ENCODE data around the gene ETFB. TPM values are rescaled to one million over a fixed set of nuclear protein-coding genes. Genes with fewer than 3 reads are reported as not detected.

ETFB gene
- total RNA-seq, 1 experiment from 2014 or later: 204 TPM

DNA sequence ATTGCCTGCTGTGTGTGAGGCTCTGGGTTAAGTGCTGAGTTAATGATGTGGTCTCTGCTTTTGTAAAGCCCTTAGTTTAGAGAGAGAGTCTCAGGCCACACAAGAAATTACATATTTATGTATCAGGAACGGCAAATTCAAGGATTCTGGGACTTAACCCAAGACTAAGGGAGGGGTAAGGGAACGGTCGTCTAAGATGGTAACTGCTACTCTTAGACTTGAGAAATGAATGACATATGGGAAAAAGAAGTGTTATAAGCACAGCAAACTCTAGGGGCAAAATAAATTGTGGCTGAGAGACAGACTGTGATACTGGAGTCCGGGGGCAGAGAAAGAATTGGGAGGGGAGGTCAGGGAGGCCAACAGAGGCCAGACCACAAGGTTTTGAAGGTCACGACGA is 34.5 kb downstream of the ETFB start:
- H3K4me3 ChIP-seq: no peak overlapping the region
- no peaks in the 10 kb centered on the region for H3K9me2 ChIP-seq (ENCODE audit: insufficient read depth)
- no peak overlapping the region for H3K27ac ChIP-seq
- no peaks in the 10 kb centered on the region for H3K4me1 ChIP-seq (replicated peaks; ENCODE audit: insufficient read depth)
- no peaks in the 10 kb centered on the region for H4K20me1 ChIP-seq (ENCODE audit: insufficient read depth)
- no peaks in the 10 kb centered on the region for H3K79me2 ChIP-seq (ENCODE audit: low read depth)
- no peak overlapping the region for H2AFZ ChIP-seq
- no peak for TF ChIP-seq EZH2 (IDR thresholded peaks at IDR 0.05; ENCODE audit: low read depth)
- TF ChIP-seq, protein P1, sequence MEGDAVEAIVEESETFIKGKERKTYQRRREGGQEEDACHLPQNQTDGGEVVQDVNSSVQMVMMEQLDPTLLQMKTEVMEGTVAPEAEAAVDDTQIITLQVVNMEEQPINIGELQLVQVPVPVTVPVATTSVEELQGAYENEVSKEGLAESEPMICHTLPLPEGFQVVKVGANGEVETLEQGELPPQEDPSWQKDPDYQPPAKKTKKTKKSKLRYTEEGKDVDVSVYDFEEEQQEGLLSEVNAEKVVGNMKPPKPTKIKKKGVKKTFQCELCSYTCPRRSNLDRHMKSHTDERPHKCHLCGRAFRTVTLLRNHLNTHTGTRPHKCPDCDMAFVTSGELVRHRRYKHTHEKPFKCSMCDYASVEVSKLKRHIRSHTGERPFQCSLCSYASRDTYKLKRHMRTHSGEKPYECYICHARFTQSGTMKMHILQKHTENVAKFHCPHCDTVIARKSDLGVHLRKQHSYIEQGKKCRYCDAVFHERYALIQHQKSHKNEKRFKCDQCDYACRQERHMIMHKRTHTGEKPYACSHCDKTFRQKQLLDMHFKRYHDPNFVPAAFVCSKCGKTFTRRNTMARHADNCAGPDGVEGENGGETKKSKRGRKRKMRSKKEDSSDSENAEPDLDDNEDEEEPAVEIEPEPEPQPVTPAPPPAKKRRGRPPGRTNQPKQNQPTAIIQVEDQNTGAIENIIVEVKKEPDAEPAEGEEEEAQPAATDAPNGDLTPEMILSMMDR (conservative IDR thresholded peaks at IDR 0.05): no peak
- intact Hi-C loops (cut with micrococcal nuclease; ENCODE audit: unreplicated experiment): no loop called here
- peaks cover 3% of the 10 kb centered on the region; the same call in 1 of the 2 replicates for H3K27me3 ChIP-seq (ENCODE audit: insufficient read depth, low read depth)
- ChIA-PET CTCF (no interaction called here), POLR2A (ENCODE audit: unreplicated experiment) (no interaction called here)
- no peaks in the 10 kb centered on the region for H3K36me3 ChIP-seq (ENCODE audit: low read depth)
- BruUV-seq (replicated peaks): no TSS peak
- no peaks in the 10 kb centered on the region for H3K9me3 ChIP-seq (ENCODE audit: insufficient read depth, low read depth)
- H3F3A ChIP-seq (ENCODE audit: insufficient read depth, low read depth): no peaks in the 10 kb centered on the region
- H3K4me2 ChIP-seq: no peak overlapping the region
- DNase-seq: no peak

DNA sequence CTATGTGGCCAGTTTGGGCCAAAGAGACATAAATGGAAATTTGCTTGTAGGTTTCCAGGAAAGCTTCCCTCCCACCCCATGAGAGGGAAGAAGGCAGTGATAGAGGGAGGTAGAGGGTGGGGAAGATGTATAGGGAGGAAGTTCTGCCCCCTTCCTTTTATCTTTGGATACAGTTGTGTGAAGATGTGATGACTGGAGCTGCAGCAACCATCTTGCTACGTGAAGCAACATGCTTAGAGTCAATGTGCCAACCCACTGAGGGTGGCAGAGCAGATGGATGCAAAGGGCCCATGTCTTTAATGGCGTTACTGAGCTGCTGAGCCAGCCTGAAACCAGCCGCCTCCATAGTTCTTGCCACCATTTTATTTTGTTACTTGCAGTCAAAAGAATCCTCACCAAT is 35.0 kb downstream of the ETFB start:
- Histone ChIP-seq H3K79me2 (ENCODE audit: low read depth) (no peaks in the 10 kb centered on the region), H4K20me1 (ENCODE audit: insufficient read depth) (no peaks in the 10 kb centered on the region), H3K9me3 (ENCODE audit: insufficient read depth, low read depth) (no peaks in the 10 kb centered on the region), H2AFZ (no peak overlapping the region), H3K9me2 (ENCODE audit: insufficient read depth) (no peaks in the 10 kb centered on the region), H3K4me1 (replicated peaks; ENCODE audit: insufficient read depth) (no peaks in the 10 kb centered on the region), H3K27me3 (ENCODE audit: insufficient read depth, low read depth) (peaks cover 4% of the 10 kb centered on the region; the same call in 1 of the 2 replicates), H3K4me2 (no peak overlapping the region), H3K36me3 (ENCODE audit: low read depth) (no peaks in the 10 kb centered on the region), H3K4me3 (no peak overlapping the region), H3F3A (ENCODE audit: insufficient read depth, low read depth) (no peaks in the 10 kb centered on the region), H3K27ac (no peak overlapping the region)
- no peak for TF ChIP-seq EZH2 (IDR thresholded peaks at IDR 0.05; ENCODE audit: low read depth)
- TF ChIP-seq, protein P1 (conservative IDR thresholded peaks at IDR 0.05): no peak
- BruUV-seq (replicated peaks): no TSS peak
- POLR2A ChIA-PET (ENCODE audit: unreplicated experiment): no interaction called here
- DNase-seq: no peak
- CTCF ChIA-PET: no interaction called here
- intact Hi-C loops (cut with micrococcal nuclease; ENCODE audit: unreplicated experiment): no loop called here

DNA sequence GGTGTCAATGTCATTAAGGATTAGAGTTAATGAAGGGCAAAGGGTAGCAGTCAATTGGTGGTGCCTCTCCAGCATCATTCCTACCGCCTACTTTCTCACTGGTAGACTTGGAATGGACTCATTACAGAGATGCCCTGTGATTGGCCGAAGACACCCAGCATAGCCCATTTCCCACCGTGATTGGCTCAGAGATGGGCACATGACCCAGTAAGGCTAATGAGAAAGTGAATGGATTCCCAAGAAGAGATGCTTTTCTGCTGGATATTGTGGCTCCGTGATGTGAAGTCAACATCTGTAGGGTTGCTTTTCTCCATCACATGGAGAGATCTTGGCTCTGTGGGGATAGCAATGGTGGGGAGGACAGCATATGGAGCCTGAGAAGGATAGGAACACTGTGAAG is 35.8 kb downstream of the ETFB start:
- Histone ChIP-seq H3K4me3 (no peak overlapping the region), H3K9me2 (ENCODE audit: insufficient read depth) (no peaks in the 10 kb centered on the region), H3K4me1 (replicated peaks; ENCODE audit: insufficient read depth) (no peaks in the 10 kb centered on the region), H3K36me3 (ENCODE audit: low read depth) (no peaks in the 10 kb centered on the region), H3K79me2 (ENCODE audit: low read depth) (no peaks in the 10 kb centered on the region), H3K4me2 (no peak overlapping the region), H4K20me1 (ENCODE audit: insufficient read depth) (no peaks in the 10 kb centered on the region), H3K27me3 (ENCODE audit: insufficient read depth, low read depth) (peaks cover 8% of the 10 kb centered on the region; the same call in 1 of the 2 replicates), H3K27ac (no peak overlapping the region), H3F3A (ENCODE audit: insufficient read depth, low read depth) (no peaks in the 10 kb centered on the region), H2AFZ (no peak overlapping the region), H3K9me3 (ENCODE audit: insufficient read depth, low read depth) (no peaks in the 10 kb centered on the region)
- BruUV-seq (replicated peaks): no TSS peak
- intact Hi-C loops (cut with micrococcal nuclease; ENCODE audit: unreplicated experiment): no loop called here
- CTCF ChIA-PET: no interaction called here
- TF ChIP-seq EZH2 (IDR thresholded peaks at IDR 0.05; ENCODE audit: low read depth): no peak
- TF ChIP-seq, protein P1 (conservative IDR thresholded peaks at IDR 0.05): no peak
- POLR2A ChIA-PET (ENCODE audit: unreplicated experiment): no interaction called here
- DNase-seq: no peak

Data from PC-9 (cell line).